ENCODE measurements around the gene TOPBP1.
"Not testable (repeated sequence)": the region's sequence is repeated elsewhere in the genome, so short reads cannot be mapped to it uniquely, and the experiment has no call there.

- TF ChIP-seq, protein P1, sequence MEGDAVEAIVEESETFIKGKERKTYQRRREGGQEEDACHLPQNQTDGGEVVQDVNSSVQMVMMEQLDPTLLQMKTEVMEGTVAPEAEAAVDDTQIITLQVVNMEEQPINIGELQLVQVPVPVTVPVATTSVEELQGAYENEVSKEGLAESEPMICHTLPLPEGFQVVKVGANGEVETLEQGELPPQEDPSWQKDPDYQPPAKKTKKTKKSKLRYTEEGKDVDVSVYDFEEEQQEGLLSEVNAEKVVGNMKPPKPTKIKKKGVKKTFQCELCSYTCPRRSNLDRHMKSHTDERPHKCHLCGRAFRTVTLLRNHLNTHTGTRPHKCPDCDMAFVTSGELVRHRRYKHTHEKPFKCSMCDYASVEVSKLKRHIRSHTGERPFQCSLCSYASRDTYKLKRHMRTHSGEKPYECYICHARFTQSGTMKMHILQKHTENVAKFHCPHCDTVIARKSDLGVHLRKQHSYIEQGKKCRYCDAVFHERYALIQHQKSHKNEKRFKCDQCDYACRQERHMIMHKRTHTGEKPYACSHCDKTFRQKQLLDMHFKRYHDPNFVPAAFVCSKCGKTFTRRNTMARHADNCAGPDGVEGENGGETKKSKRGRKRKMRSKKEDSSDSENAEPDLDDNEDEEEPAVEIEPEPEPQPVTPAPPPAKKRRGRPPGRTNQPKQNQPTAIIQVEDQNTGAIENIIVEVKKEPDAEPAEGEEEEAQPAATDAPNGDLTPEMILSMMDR (IDR thresholded peaks at IDR 0.05; ENCODE audit: low read depth, low read length) = not testable (repeated sequence)
- not testable (repeated sequence) for TF ChIP-seq POLR2A (IDR thresholded peaks at IDR 0.05; ENCODE audit: extremely low read depth, insufficient read length)
These were observed 16.3 kb upstream of the TOPBP1 start for GRCh38 chr3:133677993-133678392.

Data from NB4 (cell line).